ENCODE data around the gene PSAP.
A peak's percentile ranks its signal among the peaks of the same experiment; 100 is the strongest.

DNA sequence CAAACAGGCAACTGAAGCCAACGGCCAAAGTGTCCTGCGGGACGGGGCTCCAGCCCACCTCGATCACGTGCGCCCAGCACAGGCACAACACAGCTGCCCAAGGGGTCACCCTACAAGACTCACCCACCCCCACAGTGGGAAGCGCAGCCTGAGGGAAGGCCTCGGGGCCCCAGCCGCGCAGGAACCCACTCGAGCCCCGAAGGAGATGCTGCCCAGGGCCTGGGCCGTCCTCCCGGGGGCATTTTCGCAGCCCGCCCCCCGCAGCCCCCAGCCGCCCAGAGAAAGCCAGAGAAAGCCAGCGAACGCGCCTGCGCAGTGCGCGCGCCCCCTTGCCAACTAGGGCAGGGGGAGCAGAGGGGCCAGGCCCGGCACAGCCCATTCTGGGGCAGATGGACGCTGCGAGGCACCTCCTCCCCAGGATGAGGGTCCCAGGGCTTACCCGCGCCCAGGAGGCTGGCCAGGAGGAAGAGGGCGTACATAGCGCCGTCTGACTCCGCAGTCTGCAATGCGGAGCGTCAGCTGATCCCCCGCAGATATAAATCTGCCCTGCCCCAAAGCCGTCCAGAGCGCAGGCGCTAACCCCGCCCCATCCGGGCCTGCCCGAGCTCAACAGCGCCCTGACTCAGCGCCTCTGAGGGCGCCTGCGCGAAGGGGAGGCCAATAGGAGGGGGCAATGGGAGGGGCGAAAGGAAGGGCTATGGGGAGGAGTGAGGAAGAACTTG is at the start of gene PSAP:
- TF ChIP-seq CTCF (IDR thresholded peaks at IDR 0.05) (no peak), POLR2A (IDR thresholded peaks at IDR 0.05) (peak in 1 of 2 donors; percentile 99)
